GM12891 (cell line): Measurements from ENCODE around the gene PIP5K1C.

Experiments
- PAX5 ChIP-seq: IDR thresholded peaks from 2 replicates; pipeline ENCODE4 v1.6.1; 2011; ENCODE audit warnings: low read length, moderate library complexity, mild to moderate bottlenecking; ENCODE audit not compliant: insufficient read depth, severe bottlenecking
- POLR2A ChIP-seq: IDR thresholded peaks from 2 replicates; pipeline ENCODE4 v1.6.1; 2011; ENCODE audit warnings: low read depth, low read length, control low read depth
- POLR2AphosphoS5 ChIP-seq: IDR thresholded peaks from 2 replicates; pipeline ENCODE4 v1.6.1; 2011; ENCODE audit warnings: low read depth, low read length, control low read depth
- POU2F2 ChIP-seq: IDR thresholded peaks from 2 replicates; pipeline ENCODE4 v1.6.1; 2011; ENCODE audit warnings: low read depth, mild to moderate bottlenecking, control low read depth, low read length, moderate library complexity
- SPI1 ChIP-seq: IDR thresholded peaks from 2 replicates; pipeline ENCODE4 v1.6.1; 2011; ENCODE audit warnings: low read depth, low read length, control low read depth
- TAF1 ChIP-seq: IDR thresholded peaks from 2 replicates; pipeline ENCODE4 v1.6.1; 2011; ENCODE audit warnings: low read depth, low read length, control low read depth

DNA sequence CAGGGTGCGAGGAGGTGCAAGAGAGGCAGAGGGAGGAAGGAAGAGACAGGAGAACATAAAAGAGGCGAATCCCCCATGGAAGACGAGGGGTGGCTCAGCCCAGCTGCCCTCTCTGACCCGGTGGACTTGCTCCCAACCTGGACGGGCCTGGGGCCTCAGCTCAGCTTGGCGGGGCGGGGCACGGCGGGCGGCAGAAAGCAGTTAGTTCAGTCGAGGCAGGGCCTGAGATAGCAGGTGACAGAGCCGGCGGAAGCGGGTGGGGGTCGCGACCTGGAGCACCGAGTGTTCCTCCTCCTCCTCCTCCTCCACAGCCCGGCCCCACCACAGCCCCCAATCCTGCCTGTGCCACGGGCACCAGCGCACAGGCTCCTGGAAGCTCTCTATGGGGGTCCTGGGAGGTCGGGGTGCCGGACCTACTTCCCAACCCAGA lies 66.7 kb downstream of the PIP5K1C start:
- TF ChIP-seq POLR2AphosphoS5 = no peak
- no peak for TF ChIP-seq POLR2A
- TF ChIP-seq SPI1 = no peak
- no peak for TF ChIP-seq POU2F2
- TF ChIP-seq TAF1 = no peak
- no peak for TF ChIP-seq PAX5
